ENCODE results near the gene NEK11. TPM values are rescaled to one million over a fixed set of nuclear protein-coding genes. Genes with fewer than 3 reads are reported as not detected.
"Not testable (repeated sequence)": the region's sequence is repeated elsewhere in the genome, so short reads cannot be mapped to it uniquely, and the experiment has no call there.

The NEK11 gene
- total RNA-seq, 2 donors from 2014 or later = 1.8 to 10.3 TPM

DNA sequence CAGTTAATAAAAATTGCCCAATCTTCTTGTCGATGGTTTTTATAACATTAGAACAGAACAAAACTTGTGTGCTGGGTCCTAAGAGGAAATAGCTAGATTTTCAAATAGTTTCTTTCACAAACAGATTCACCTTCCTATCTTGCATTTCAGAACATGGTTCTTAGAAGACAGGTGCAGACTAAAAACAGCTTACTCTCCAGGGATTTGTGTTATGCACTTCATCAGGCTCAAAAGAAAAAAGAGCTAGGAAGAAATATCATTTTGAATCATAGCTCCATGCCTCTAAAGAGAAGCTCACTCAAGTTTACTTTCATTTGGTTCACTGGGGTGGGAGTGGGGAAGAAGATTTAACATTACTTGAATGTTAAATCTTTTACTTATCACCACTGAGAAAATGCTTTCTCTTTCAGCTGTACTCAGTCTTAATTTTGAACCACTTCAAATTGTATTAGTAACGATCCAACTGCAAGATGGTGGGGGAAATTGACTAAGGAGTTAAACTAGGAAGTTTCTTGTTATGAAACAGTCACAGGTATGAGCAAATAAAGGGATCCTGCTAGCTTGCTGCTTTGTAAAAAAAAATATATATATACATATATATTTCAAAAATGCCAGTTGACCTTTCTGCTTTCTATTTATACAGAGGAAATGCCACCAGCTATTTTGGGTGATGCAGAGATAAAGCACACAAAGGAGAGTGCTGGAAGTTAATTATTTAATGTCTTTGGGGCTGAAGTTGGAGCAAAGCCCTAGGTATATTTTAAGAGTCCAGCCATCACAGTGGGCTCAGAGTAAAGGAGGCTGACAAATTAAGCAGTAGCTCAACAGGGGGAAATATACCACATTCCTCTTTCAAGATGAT, 326.6 kb downstream of the NEK11 start:
- ATAC-seq (ENCODE audit: insufficient number of reproducible peaks, low FRiP score, low read depth) = no peak
- DNase-seq (ENCODE audit: low spot score) = no peak

DNA sequence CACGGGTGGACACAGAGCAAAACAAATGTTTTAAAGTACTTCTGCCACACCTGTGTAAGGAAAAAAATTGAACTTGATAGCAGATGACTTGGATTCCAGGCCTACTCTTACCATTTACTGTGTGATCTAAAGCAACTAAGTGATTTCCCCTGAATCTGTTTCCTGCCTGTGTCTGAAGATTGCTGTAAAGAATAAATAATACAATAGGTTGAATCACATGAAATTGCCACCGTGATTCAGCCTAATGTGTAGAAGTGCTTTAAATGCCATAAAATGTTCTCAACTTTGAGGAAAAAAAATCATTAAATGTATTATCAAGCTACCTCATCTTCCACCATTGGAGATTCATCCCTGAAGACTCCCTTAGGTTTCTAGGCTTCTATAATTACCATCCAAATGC, 327.3 kb downstream of the NEK11 start:
- Histone ChIP-seq H3K27ac (no peak overlapping the region), H3K36me3 (no peaks in the 10 kb centered on the region), H3K9me3 (no peaks in the 10 kb centered on the region), H3K27me3 (replicated peaks; ENCODE audit: insufficient read depth) (no peaks in the 10 kb centered on the region), H3K4me3 (no peak overlapping the region), H3K4me1 (ENCODE audit: control insufficient read depth in 1 of 2, low read depth in 2 of 2) (no peaks in the 10 kb centered on the region)
- TF ChIP-seq, protein P1, sequence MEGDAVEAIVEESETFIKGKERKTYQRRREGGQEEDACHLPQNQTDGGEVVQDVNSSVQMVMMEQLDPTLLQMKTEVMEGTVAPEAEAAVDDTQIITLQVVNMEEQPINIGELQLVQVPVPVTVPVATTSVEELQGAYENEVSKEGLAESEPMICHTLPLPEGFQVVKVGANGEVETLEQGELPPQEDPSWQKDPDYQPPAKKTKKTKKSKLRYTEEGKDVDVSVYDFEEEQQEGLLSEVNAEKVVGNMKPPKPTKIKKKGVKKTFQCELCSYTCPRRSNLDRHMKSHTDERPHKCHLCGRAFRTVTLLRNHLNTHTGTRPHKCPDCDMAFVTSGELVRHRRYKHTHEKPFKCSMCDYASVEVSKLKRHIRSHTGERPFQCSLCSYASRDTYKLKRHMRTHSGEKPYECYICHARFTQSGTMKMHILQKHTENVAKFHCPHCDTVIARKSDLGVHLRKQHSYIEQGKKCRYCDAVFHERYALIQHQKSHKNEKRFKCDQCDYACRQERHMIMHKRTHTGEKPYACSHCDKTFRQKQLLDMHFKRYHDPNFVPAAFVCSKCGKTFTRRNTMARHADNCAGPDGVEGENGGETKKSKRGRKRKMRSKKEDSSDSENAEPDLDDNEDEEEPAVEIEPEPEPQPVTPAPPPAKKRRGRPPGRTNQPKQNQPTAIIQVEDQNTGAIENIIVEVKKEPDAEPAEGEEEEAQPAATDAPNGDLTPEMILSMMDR (IDR thresholded peaks at IDR 0.05) = no peak
- no peak for ATAC-seq (ENCODE audit: insufficient number of reproducible peaks, low FRiP score, low read depth)
- no peak for DNase-seq (ENCODE audit: low spot score)

More for the DNA sequence above, 326.6 kb downstream of the NEK11 start:
- H3K9me3 ChIP-seq = no peaks in the 10 kb centered on the region
- no peaks in the 10 kb centered on the region for H3K27me3 ChIP-seq (replicated peaks; ENCODE audit: insufficient read depth)
- H3K4me3 ChIP-seq = no peak overlapping the region
- no peak overlapping the region for H3K27ac ChIP-seq
- H3K36me3 ChIP-seq = no peaks in the 10 kb centered on the region
- TF ChIP-seq, protein P1 (IDR thresholded peaks at IDR 0.05) = no peak
- no peaks in the 10 kb centered on the region for H3K4me1 ChIP-seq (ENCODE audit: control insufficient read depth in 1 of 2, low read depth in 2 of 2)

DNA sequence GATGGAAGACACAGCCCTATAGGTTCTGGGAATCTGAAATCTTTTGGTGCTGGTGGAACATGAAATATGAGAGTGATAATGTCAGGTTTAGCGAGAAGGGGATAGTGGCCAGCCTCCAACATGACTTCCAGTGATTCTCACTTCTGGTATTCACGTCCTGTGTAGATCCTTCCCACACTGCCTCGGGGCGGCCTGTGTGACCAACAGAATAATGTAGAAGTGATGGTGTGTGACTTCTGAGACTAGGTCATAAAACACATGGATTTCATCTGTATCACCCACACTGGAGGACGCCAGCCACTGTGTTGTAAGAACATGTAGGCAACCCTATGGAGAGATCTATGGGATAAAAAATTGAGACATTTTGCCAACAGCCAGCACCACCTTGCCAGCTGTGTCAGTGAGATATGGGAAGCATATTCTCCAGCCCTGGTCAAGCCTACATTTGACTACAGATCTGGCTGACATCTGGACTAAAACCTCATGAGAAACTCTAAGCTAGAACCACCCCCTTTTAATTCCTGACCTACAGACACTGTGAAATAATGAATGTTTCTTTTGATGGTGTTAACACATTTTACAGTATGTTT, 329.4 kb downstream of the NEK11 start:
- ATAC-seq (ENCODE audit: insufficient number of reproducible peaks, low FRiP score, low read depth) = no peak
- H3K27ac ChIP-seq = no peak overlapping the region
- peaks cover 0 to 2% of the 10 kb centered on the region in 2 donors for H3K4me1 ChIP-seq (ENCODE audit: control insufficient read depth in 1 of 2, low read depth in 2 of 2)
- no peak for DNase-seq (ENCODE audit: low spot score)
- no peaks in the 10 kb centered on the region for H3K27me3 ChIP-seq (replicated peaks; ENCODE audit: insufficient read depth)
- no peak overlapping the region for H3K4me3 ChIP-seq
- TF ChIP-seq, protein P1 (IDR thresholded peaks at IDR 0.05) = no peak
- no peaks in the 10 kb centered on the region for H3K9me3 ChIP-seq
- no peaks in the 10 kb centered on the region for H3K36me3 ChIP-seq

DNA sequence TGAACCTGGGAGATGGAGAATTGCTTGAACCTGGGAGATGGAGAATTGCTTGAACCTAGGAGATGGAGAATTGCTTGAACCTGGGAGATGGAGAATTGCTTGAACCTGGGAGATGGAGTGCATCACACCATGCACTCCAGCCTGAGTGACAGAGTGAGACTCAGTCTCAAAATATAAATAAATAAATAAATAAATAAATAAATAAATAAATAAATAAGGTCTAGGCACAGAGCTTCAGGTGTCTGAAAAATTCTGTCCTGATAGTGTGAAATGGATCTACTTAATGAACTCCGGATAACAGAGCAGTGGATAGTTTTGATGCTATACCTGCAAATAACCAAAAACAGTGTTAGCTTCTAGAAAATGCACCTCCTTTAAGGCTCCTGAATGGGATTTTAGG, 330.6 kb downstream of the NEK11 start:
- Histone ChIP-seq H3K4me3 (no peak overlapping the region), H3K9me3 (no peaks in the 10 kb centered on the region), H3K36me3 (no peaks in the 10 kb centered on the region), H3K27ac (no peak overlapping the region), H3K27me3 (replicated peaks; ENCODE audit: insufficient read depth) (no peaks in the 10 kb centered on the region), H3K4me1 (ENCODE audit: control insufficient read depth in 1 of 2, low read depth in 2 of 2) (peaks cover under 1 to 13% of the 10 kb centered on the region in 2 donors)
- DNase-seq (ENCODE audit: low spot score) (no peak), ATAC-seq (ENCODE audit: insufficient number of reproducible peaks, low FRiP score, low read depth) (no peak)
- TF ChIP-seq, protein P1 (IDR thresholded peaks at IDR 0.05) = no peak

DNA sequence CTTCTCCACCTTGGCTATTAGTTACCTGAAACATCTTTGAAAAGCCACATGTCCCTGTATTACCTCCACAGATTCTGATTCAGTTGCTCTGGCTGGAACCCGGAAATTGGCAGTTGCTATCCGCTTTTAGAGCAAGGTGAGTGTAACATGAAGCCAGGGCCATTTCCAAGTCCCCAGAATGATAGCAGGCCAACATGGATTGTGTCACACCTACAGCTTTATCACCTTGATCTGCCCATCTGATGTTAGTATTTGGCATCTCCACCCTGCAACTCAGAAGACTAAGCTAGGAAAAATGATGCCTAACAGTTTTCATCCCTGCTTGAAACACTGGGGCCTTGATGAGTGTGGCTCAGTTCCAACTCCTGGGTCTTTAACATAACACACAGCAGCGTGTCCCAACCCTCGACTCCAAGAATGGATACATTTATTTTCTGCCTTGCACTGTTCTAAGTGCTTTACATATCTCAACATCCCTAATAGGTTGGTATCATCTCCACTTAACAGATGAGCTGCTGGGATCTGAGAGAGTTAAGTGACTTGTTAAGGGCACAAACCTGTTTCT, 333.6 kb downstream of the NEK11 start:
- Histone ChIP-seq H3K36me3 (no peaks in the 10 kb centered on the region), H3K4me1 (ENCODE audit: control insufficient read depth in 1 of 2, low read depth in 2 of 2) (peaks cover 7 to 24% of the 10 kb centered on the region in 2 donors), H3K9me3 (no peaks in the 10 kb centered on the region), H3K27me3 (replicated peaks; ENCODE audit: insufficient read depth) (no peaks in the 10 kb centered on the region), H3K27ac (no peak overlapping the region), H3K4me3 (no peak overlapping the region)
- TF ChIP-seq, protein P1 (IDR thresholded peaks at IDR 0.05) = no peak
- DNase-seq (ENCODE audit: low spot score) (no peak), ATAC-seq (ENCODE audit: insufficient number of reproducible peaks, low FRiP score, low read depth) (no peak)

DNA sequence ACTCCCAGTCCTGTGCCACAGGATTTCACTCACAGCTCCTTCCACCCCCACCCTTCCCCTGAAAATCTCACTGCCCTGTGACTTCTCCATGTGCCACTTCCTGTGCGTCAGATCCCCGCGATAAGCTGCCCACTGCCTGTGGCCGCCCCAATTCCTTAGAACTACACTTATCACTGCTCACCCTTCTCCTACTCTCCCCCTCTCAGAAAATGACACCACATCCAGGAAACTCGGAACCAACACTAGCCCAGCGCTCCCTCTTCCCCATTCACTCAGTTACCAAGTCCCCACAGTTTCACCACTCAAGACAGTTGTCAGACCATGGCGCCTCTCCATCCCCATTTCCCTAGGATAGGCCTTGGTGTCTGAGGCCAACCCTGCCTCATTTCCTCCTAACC, 334.4 kb downstream of the NEK11 start:
- H3K27me3 ChIP-seq (replicated peaks; ENCODE audit: insufficient read depth); H3K9me3 ChIP-seq; H3K36me3 ChIP-seq; DNase-seq (ENCODE audit: low spot score): not testable (repeated sequence)
- peak; percentile 21 for ATAC-seq (ENCODE audit: insufficient number of reproducible peaks, low FRiP score, low read depth)
- Histone ChIP-seq H3K4me3 (peak overlapping the region; percentile 73), H3K27ac (peak overlapping the region; percentile 56 to 79), H3K4me1 (ENCODE audit: control insufficient read depth in 1 of 2, low read depth in 2 of 2) (peaks cover 7 to 24% of the 10 kb centered on the region in 2 donors)

All from thoracic aorta (tissue), 2 donors.